ENCODE results near the gene SLC30A5.

SLC30A5 gene

GRCh38 chr5:69167929-69168328, 74.1 kb downstream of the SLC30A5 start:
- DNase-seq, result no peak

GRCh38 chr5:69170495-69170894, 76.7 kb downstream of the SLC30A5 start:
- no peak for DNase-seq

GRCh38 chr5:69170969-69171368, 77.2 kb downstream of the SLC30A5 start:
- no peak for DNase-seq
